H1 (cell line): Measurements from ENCODE around the gene TEX44. TPM values are rescaled to one million over a fixed set of nuclear protein-coding genes. Genes with fewer than 3 reads are reported as not detected.

Experiments
- CTCF ChIA-PET: fragments of 300-600 bp; sonication (Branson Sonifier 250); formaldehyde crosslinking; loops from one replicate; lab custom pipeline; 2021; ENCODE audit not compliant: partially characterized antibody; lab: Charles Lee
- POLR2A ChIA-PET: fragments of 300-600 bp; sonication (Branson Sonifier 250); formaldehyde crosslinking; loops from one replicate; lab custom pipeline; 2021; ENCODE audit warnings: inconsistent platforms; ENCODE audit not compliant: partially characterized antibody; lab: Charles Lee
- DNase-seq, 2 experiments: peaks; one replicate each; pipeline versions ENCODE4 v3.0.0 to v3.0.0-alpha.2; 2010 to 2022; ENCODE audit warnings: low spot score in 2 of 2, low read depth in 1 of 2, mixed read lengths in 1 of 2
- FAIRE-seq: peaks from 2 replicates; lab custom pipeline; 2011; peaks lifted over from hg19 to GRCh38; lab: Jason Lieb, UNC
- H2AFZ ChIP-seq: 2 replicates; pipeline ENCODE4 v1.8.1; 2012; ENCODE audit warnings: low read length, inconsistent platforms
- H2AK5ac ChIP-seq: 2 replicates; pipeline ENCODE4 v1.6.1; 2013; ENCODE audit warnings: low read depth, low read length
- H2BK120ac ChIP-seq: replicated peaks from 2 replicates; pipeline ENCODE3; 2013; ENCODE audit warnings: low read depth, low read length, inconsistent platforms
- H2BK12ac ChIP-seq: 2 replicates; pipeline ENCODE4 v1.6.1; 2013; ENCODE audit warnings: low read depth, low read length
- H2BK15ac ChIP-seq: 2 replicates; pipeline ENCODE4 v1.6.1; 2013; ENCODE audit warnings: low read length
- H2BK20ac ChIP-seq: 2 replicates; pipeline ENCODE4 v1.6.1; 2013; ENCODE audit warnings: low read length
- H2BK5ac ChIP-seq: 2 replicates; pipeline ENCODE4 v1.6.1; 2013; ENCODE audit warnings: low read depth, low read length
- H3K14ac ChIP-seq: 2 replicates; pipeline ENCODE4 v1.6.1; 2013; ENCODE audit warnings: inconsistent platforms; ENCODE audit not compliant: insufficient read length
- H3K18ac ChIP-seq: 2 replicates; pipeline ENCODE4 v1.6.1; 2013; ENCODE audit warnings: low read length; ENCODE audit errors: extremely low read depth
- H3K23ac ChIP-seq: 2 replicates; pipeline ENCODE4 v1.6.1; 2013; ENCODE audit warnings: inconsistent platforms; ENCODE audit not compliant: insufficient read length
- H3K23me2 ChIP-seq: 2 replicates; pipeline ENCODE4 v1.6.1; 2013; ENCODE audit warnings: low read depth, low read length
- H3K27ac ChIP-seq: 2 replicates; pipeline ENCODE4 v1.6.1; 2011; ENCODE audit warnings: low read depth, low read length, inconsistent platforms
- H3K27me3 ChIP-seq, 4 experiments: replicated peaks in 1 of 4; 1 replicate in 1 of 4; 2 replicates in 3 of 4; pipeline versions ENCODE4 v1.6.1 to v1.8.1; 2011 to 2013; ENCODE audit warnings: low read length in 3 of 4, mild to moderate bottlenecking in 3 of 4, inconsistent platforms in 2 of 4, mixed read lengths in 2 of 4, moderate library complexity in 1 of 4; ENCODE audit not compliant: control insufficient read depth in 3 of 4, insufficient read depth in 3 of 4; ENCODE audit errors: extremely low read depth in 1 of 4
- H3K36me3 ChIP-seq, 4 experiments: 2 replicates each; pipeline versions ENCODE4 v1.6.1 to v1.8.1; 2011 to 2013; ENCODE audit warnings: mild to moderate bottlenecking in 4 of 4, low read length in 3 of 4, moderate library complexity in 2 of 4, control low read depth in 1 of 4, inconsistent platforms in 1 of 4; ENCODE audit not compliant: insufficient read depth in 4 of 4, control insufficient read depth in 2 of 4
- H3K4ac ChIP-seq: replicated peaks from 2 replicates; pipeline ENCODE3; 2013; ENCODE audit warnings: low read length, low read depth, mixed read lengths, inconsistent platforms; ENCODE audit not compliant: insufficient read length
- H3K4me1 ChIP-seq, 4 experiments: replicated peaks in 1 of 4; 1 replicate in 1 of 4; 2 replicates in 3 of 4; pipeline versions ENCODE4 v1.6.1 to v1.8.1; 2011 to 2013; ENCODE audit warnings: low read length in 3 of 4, inconsistent platforms in 2 of 4, mixed read lengths in 1 of 4; ENCODE audit not compliant: insufficient read depth in 4 of 4, control insufficient read depth in 3 of 4
- H3K4me2 ChIP-seq, 2 experiments: 2 replicates each; pipeline versions ENCODE4 v1.6.1 to v1.8.1; 2011 to 2013; ENCODE audit warnings: low read depth in 2 of 2, low read length in 2 of 2, control low read depth in 1 of 2, inconsistent platforms in 1 of 2, mild to moderate bottlenecking in 1 of 2; ENCODE audit not compliant: insufficient read depth in 1 of 2
- H3K4me3 ChIP-seq, 4 experiments: fragments of 200-600, 300-600 bp in 1 of 4; sonication (generic), shearing (Covaris generic), sonication (Bioruptor Twin) in 1 of 4; 2 replicates each; pipeline versions ENCODE4 v1.5.1 to v1.8.1; 2011 to 2016; ENCODE audit warnings: low read length in 4 of 4, low read depth in 3 of 4, control low read depth in 2 of 4, inconsistent platforms in 2 of 4, mild to moderate bottlenecking in 2 of 4, mixed read lengths in 1 of 4, moderate library complexity in 1 of 4; ENCODE audit not compliant: insufficient read depth in 2 of 4; ENCODE audit errors: extremely low read depth in 1 of 4
- H3K56ac ChIP-seq: replicated peaks from 2 replicates; pipeline ENCODE3; 2013; ENCODE audit warnings: low read depth, mild to moderate bottlenecking, mixed read lengths, low read length, inconsistent platforms; ENCODE audit not compliant: insufficient read length
- H3K79me1 ChIP-seq: 2 replicates; pipeline ENCODE4 v1.6.1; 2013; ENCODE audit warnings: low read depth, low read length, control low read depth
- H3K79me2 ChIP-seq, 2 experiments: 2 replicates each; pipeline versions ENCODE4 v1.6.1 to v1.8.1; 2012 to 2013; ENCODE audit warnings: low read length in 2 of 2, mild to moderate bottlenecking in 2 of 2, inconsistent platforms in 1 of 2; ENCODE audit not compliant: insufficient read depth in 2 of 2, control insufficient read depth in 1 of 2
- H3K9ac ChIP-seq, 4 experiments: replicated peaks in 1 of 4; 1 replicate in 1 of 4; 2 replicates in 3 of 4; pipeline versions ENCODE4 v1.6.1 to v1.8.1; 2011 to 2013; ENCODE audit warnings: low read depth in 3 of 4, low read length in 3 of 4, control low read depth in 2 of 4, mild to moderate bottlenecking in 2 of 4, moderate library complexity in 2 of 4, inconsistent platforms in 1 of 4; ENCODE audit errors: extremely low read depth in 1 of 4
- H3K9me3 ChIP-seq, 2 experiments: 2 replicates each; pipeline versions ENCODE4 v1.6.1 to v1.8.1; 2012 to 2013; ENCODE audit warnings: mild to moderate bottlenecking in 2 of 2, moderate library complexity in 2 of 2, control low read depth in 1 of 2, inconsistent platforms in 1 of 2, low read depth in 1 of 2, low read length in 1 of 2, mixed read lengths in 1 of 2; ENCODE audit not compliant: insufficient read depth in 2 of 2
- H4K20me1 ChIP-seq, 2 experiments: replicated peaks in 1 of 2; 2 replicates each; pipeline versions ENCODE3 to v1.8.1; 2011 to 2013; ENCODE audit warnings: inconsistent platforms in 2 of 2, low read length in 2 of 2, mild to moderate bottlenecking in 1 of 2; ENCODE audit not compliant: insufficient read depth in 2 of 2, control insufficient read depth in 1 of 2
- H4K5ac ChIP-seq: 2 replicates; pipeline ENCODE4 v1.6.1; 2013; ENCODE audit warnings: low read length, low read depth, mixed read lengths, inconsistent platforms; ENCODE audit not compliant: insufficient read length
- H4K8ac ChIP-seq: 2 replicates; pipeline ENCODE4 v1.8.0; 2013; ENCODE audit warnings: mild to moderate bottlenecking, moderate library complexity, low read length, inconsistent platforms; ENCODE audit not compliant: insufficient read depth; ENCODE audit errors: extremely low read depth
- H4K91ac ChIP-seq: replicated peaks from 2 replicates; pipeline ENCODE3; 2013; ENCODE audit warnings: low read length, mixed read lengths, inconsistent platforms; ENCODE audit not compliant: insufficient read length
- ASH2L ChIP-seq: fragments of 200-600, 300-600 bp; sonication (generic); IDR thresholded peaks from one replicate; pipeline ENCODE4 v1.7.1; 2017; ENCODE audit warnings: low read length
- BRCA1 ChIP-seq: IDR thresholded peaks from 2 replicates; pipeline ENCODE4 v1.6.1; 2012; ENCODE audit warnings: low read depth, low read length, improper control_type of control experiment
- CHD2 ChIP-seq: IDR thresholded peaks from 2 replicates; pipeline ENCODE4 v1.6.1; 2012; ENCODE audit warnings: low read length, improper control_type of control experiment
- EZH2 ChIP-seq: fragments of 200-600 bp; sonication (generic); IDR thresholded peaks from 2 replicates; pipeline ENCODE4 v1.7.1; 2012; ENCODE audit warnings: low read depth, mild to moderate bottlenecking, moderate library complexity, low read length, inconsistent platforms; ENCODE audit not compliant: severe bottlenecking
- FOSL1 ChIP-seq: IDR thresholded peaks from 2 replicates; pipeline ENCODE4 v1.6.1; 2011; ENCODE audit warnings: mild to moderate bottlenecking, low read depth, low read length, moderate library complexity; ENCODE audit not compliant: insufficient read depth
- KDM5A ChIP-seq: fragments of 200-600 bp; IDR thresholded peaks from 2 replicates; pipeline ENCODE4 v1.7.1; 2012; ENCODE audit warnings: mild to moderate bottlenecking, low read length, inconsistent platforms, mixed read lengths
- RNF2 ChIP-seq: fragments of 200-900, 300-1000 bp; sonication (generic); IDR thresholded peaks from 2 replicates; pipeline ENCODE4 v1.7.1; 2016; ENCODE audit warnings: borderline replicate concordance, low read depth, mild to moderate bottlenecking, antibody characterized with exemption, low read length; ENCODE audit not compliant: poor library complexity, severe bottlenecking; ENCODE audit errors: missing control alignments
- SIN3A ChIP-seq, 2 experiments: IDR thresholded peaks in 1 of 2; conservative IDR thresholded peaks in 1 of 2; 2 replicates each; pipeline ENCODE4 v1.6.1; 2011 to 2012; ENCODE audit warnings: low read length in 2 of 2, improper control_type of control experiment in 1 of 2, low read depth in 1 of 2, mild to moderate bottlenecking in 1 of 2
- SUZ12 ChIP-seq: fragments of 200-600 bp; sonication (generic); IDR thresholded peaks from 2 replicates; pipeline ENCODE4 v1.6.1; 2012; ENCODE audit warnings: mild to moderate bottlenecking, inconsistent platforms, low read length, moderate library complexity, mixed read lengths
- USF2 ChIP-seq: IDR thresholded peaks from 2 replicates; pipeline ENCODE4 v1.6.1; 2011; ENCODE audit warnings: low read length, improper control_type of control experiment
- WGBS, 2 experiments: shearing (Covaris generic) in 1 of 2; methylation state at CpG; one replicate each; pipeline versions ENCODE4 v1.1.6 to v1.1.7; 2013 to 2015; ENCODE audit warnings: low lambda C conversion rate in 2 of 2, mixed read lengths in 2 of 2, inconsistent platforms in 1 of 2, low coverage in 1 of 2, missing lambda C conversion rate in 1 of 2; ENCODE audit not compliant: insufficient replicate concordance in 2 of 2, insufficient coverage in 1 of 2, insufficient read length in 1 of 2; ENCODE audit errors: extremely low coverage in 1 of 2, missing lambda C conversion rate in 1 of 2; 5-methylcytosine and 5-hydroxymethylcytosine counted together
- polyA plus RNA-seq, 7 experiments: library from polyadenylated mRNA; depleted of rRNA in 3 of 7; stranded (reverse) in 5 of 7; unstranded in 2 of 7; fragments of >200 nt in 5 of 7; fragments of 200-250 nt in 2 of 7; gene quantifications; 1 replicate in 5 of 7; 2 replicates in 1 of 7; 4 replicates in 1 of 7; pipeline versions ENCODE4 v1.2.1 to v1.2.3, GENCODE V29; 2011 to 2013; ENCODE audit warnings: missing spikeins in 2 of 7, mixed read lengths in 2 of 7
- total RNA-seq: library from RNA; stranded (reverse); fragmentation: NEBNext Ultra II Directional; extraction: Animal tissue kit (Norgen Biotek cat#: 25700); gene quantifications from 2 replicates; pipeline ENCODE4 v1.2.1, GENCODE V29; 2021

TEX44 gene
- total and polyA plus RNA-seq, 2 of the 8 experiments (the other 6 are each of a cell fraction or from before 2014, with no cell fraction given): not detected

GRCh38 chr2:231626449-231626848 lies 33.8 kb downstream of the TEX44 start:
- WGBS, 2 experiments: 77% methylated on average over 6 of the region's 6 CpGs; no CpG with 5 or more reads in 1 of the 2 experiments
- Histone ChIP-seq H2BK15ac (no peak overlapping the region), H3K4me1 (peaks cover 0 to 3% (median 2%) of the 10 kb centered on the region in 4 experiments; a peak in 3 of 7 replicates), H4K8ac (no peak overlapping the region), H3K36me3 (no peaks in the 10 kb centered on the region), H3K56ac (no peak overlapping the region), H2BK20ac (no peak overlapping the region), H3K23me2 (no peaks in the 10 kb centered on the region), H3K79me2 (no peaks in the 10 kb centered on the region), H2AK5ac (no peak overlapping the region), H2BK5ac (no peak overlapping the region), H3K9ac (no peak overlapping the region; a peak in 1 of 7 replicates), H3K4me2 (no peak overlapping the region), H3K18ac (no peak overlapping the region), H2BK12ac (no peak overlapping the region), H3K4me3 (no peak overlapping the region), H3K14ac (no peak overlapping the region), H2BK120ac (no peak overlapping the region), H4K20me1 (no peaks in the 10 kb centered on the region), H2AFZ (no peak overlapping the region), H4K91ac (no peak overlapping the region), H3K4ac (no peak overlapping the region), H3K27ac (no peak overlapping the region), H4K5ac (no peak overlapping the region), H3K79me1 (no peaks in the 10 kb centered on the region), H3K23ac (no peak overlapping the region), H3K27me3 (no peaks in the 10 kb centered on the region), H3K9me3 (no peaks in the 10 kb centered on the region)
- ChIA-PET CTCF (interaction anchor here (0.7 to 12.3 kb wide), 15 partner anchors 8 to 1947 kb away, joined by 3 to 179 read pairs (median 5); no protein-coding TSS in a partner anchor), POLR2A (interaction anchor here (1.2 to 7.3 kb wide), 7 partner anchors 13 to 88 kb away, joined by 3 to 69 read pairs (median 5); no protein-coding TSS in a partner anchor)
- no peak for DNase-seq
- FAIRE-seq: no peak
- TF ChIP-seq BRCA1 (no peak), FOSL1 (no peak), KDM5A (no peak), RNF2 (no peak), CHD2 (no peak), SIN3A (conservative IDR thresholded peaks at IDR 0.05 in 1 of 2, IDR thresholded peaks at IDR 0.05 in 1 of 2; ENCODE audit: low read depth in 1 of 2, low read length in 2 of 2) (no peak), EZH2 (no peak), SUZ12 (no peak), USF2 (no peak), ASH2L (no peak)
